GM20000 (cell line): ENCODE results near the gene ENPP6.

Experiments
- DNase-seq: peaks from one replicate; pipeline ENCODE4 v3.0.0; 2012; ENCODE audit warnings: low spot score
- CTCF ChIP-seq: IDR thresholded peaks from 2 replicates; pipeline ENCODE4 v1.5.1; 2012; ENCODE audit warnings: mild to moderate bottlenecking, control low read depth; ENCODE audit errors: extremely low read depth, missing control alignments

ENPP6 gene

GRCh38 chr4:184066584-184067300, 150.9 kb downstream of the ENPP6 start:
- no peak for DNase-seq
- TF ChIP-seq CTCF, result no peak

GRCh38 chr4:184064877-184065276, 152.8 kb downstream of the ENPP6 start:
- TF ChIP-seq CTCF, result no peak
- no peak for DNase-seq

- DNase-seq, result no peak
- TF ChIP-seq CTCF, result no peak
Measured at GRCh38 chr4:184062769-184063168, 154.9 kb downstream of the ENPP6 start.

GRCh38 chr4:184061582-184061981, 156.1 kb downstream of the ENPP6 start:
- DNase-seq, result no peak
- TF ChIP-seq CTCF, result no peak

GRCh38 chr4:184059099-184059498, 158.6 kb downstream of the ENPP6 start:
- TF ChIP-seq CTCF, result no peak
- DNase-seq, result no peak

- TF ChIP-seq CTCF, result no peak
- no peak for DNase-seq
Measured at GRCh38 chr4:184058026-184058425, 159.6 kb downstream of the ENPP6 start.

GRCh38 chr4:184056877-184057276, 160.8 kb downstream of the ENPP6 start:
- no peak for TF ChIP-seq CTCF
- DNase-seq, result no peak
